ENCODE measurements around the gene PRR20B.
"Not testable (repeated sequence)": the region's sequence is repeated elsewhere in the genome, so short reads cannot be mapped to it uniquely, and the experiment has no call there.

The PRR20B gene

GRCh38 chr13:57147188-57147587 is at the start of gene PRR20B:
Gene PRR20B, plus strand, starts transcription at chr13:57147488. Its CDS starts 387 bp downstream, at chr13:57147875.
- DNase-seq (ENCODE audit: low read depth), result not testable (repeated sequence)

DNA sequence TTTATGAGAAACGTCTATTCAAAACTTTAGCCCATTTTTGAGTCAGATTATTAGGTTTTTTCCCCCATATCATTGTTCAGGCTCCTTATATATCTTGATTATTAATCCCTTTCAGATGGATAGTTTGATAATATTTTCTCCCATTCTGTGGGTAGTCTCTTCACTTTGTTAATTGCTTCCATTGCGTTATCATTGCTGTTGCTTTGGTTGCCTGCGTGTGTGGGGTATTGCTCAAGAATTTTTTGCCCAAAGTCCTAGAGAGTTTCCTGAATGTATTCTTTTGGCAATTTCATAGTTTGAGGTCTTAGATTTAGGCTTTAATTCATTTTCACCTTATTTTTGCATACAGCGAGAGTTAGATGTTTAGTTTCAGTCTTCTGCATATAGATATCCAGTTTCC is 32.3 kb upstream of the PRR20B start:
- DNase-seq (ENCODE audit: low read depth), result no peak

DNA sequence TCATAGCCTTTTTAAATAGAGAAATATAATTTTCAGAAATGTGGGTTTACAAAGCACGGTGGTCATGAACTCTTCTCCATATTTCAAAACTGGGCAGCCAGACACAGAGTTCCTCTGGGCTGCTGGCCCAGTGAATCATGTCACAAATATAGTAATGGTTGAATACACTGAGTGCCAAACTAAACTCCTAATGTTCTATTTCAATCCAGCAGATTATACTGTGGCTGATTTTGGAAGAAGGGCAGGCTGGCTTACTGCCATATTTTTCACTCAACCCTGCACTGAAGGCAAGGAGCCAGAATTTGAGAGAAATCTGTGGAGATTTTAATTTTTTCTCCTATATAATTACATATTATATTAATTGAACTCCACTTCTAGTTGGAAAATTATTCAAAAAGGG is 23.6 kb upstream of the PRR20B start:
- peak; percentile 12 for DNase-seq (ENCODE audit: low read depth)

DNA sequence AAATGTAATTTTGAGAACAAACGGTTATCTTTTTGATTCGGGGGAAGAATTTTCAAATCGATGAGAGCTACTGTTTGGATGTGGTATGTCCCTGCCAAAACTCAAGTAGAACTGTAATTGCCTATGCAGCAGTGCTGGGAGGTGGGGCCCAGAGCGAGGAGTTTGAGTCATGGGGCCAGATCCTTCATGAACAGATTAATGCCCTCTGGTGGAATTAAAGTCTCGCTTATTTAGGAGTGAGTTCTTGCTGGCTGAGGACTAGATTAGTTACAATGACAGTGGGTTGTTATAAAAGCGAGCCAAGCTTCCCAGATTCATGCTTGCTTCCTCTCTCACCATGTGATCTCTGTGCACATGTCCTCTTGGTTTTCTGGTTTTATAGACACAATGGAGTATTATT is 18.4 kb upstream of the PRR20B start:
- no peak for DNase-seq (ENCODE audit: low read depth)

GRCh38 chr13:57136093-57136492 is 11.2 kb upstream of the PRR20B start:
- DNase-seq (ENCODE audit: low read depth), result no peak

DNA sequence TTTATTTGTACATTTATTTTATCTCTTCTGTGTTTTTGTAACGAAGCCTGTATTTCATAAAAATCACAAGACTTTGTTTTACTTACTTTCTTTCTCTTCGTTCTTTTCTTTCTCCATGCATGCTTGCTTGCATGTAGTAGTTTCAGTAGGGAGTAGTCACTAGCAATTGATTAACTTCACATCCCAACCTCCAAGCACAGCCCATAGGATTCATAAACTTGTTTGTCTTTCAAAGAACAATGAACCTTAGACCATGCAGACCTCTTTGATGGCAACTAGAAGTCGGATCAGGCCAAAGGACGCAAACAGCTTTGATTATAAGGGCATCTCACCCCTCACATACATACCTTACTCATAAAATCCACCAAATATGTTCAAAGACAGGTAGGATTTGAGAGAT is 9.7 kb upstream of the PRR20B start:
- no peak for DNase-seq (ENCODE audit: low read depth)

DNA sequence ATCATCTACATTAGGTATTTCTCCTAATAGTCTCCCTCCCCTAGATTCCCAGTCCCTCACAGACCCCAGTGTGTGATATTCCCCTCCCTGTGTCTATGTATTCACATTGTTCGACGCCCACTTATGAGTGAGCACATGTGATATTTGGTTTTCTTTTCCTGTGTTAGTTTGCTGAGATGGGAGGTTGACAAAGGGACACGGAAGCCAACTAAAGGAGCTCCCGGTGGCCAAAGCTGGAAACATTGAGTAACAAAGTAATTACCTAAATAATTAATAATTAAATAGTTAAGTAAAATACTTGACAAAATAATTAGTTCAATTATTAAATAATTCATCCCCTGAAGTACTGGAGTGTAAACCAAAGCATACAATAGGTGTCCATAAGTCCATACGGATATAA is 8.3 kb upstream of the PRR20B start:
- no peak for DNase-seq (ENCODE audit: low read depth)

DNA sequence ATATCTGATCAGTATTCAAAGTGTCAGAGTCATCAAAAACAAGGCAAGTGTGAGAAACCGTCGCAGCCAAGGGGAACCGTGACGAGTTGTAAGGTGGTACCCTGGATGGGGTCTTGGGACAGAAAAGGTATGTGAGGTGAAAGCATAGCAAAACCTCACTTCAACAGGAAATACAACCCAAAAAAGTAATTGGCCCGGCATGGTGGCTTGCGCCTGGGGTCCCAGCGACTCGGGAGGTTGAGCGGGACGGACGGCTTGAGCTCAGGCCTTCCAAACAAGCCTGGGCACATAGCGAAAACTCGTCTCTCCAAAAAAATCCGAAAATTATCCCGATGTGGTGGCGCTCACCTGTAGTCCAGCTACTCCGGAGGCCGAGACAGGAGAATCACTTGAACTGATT is 7.5 kb upstream of the PRR20B start:
- DNase-seq (ENCODE audit: low read depth), result not testable (repeated sequence)

DNA sequence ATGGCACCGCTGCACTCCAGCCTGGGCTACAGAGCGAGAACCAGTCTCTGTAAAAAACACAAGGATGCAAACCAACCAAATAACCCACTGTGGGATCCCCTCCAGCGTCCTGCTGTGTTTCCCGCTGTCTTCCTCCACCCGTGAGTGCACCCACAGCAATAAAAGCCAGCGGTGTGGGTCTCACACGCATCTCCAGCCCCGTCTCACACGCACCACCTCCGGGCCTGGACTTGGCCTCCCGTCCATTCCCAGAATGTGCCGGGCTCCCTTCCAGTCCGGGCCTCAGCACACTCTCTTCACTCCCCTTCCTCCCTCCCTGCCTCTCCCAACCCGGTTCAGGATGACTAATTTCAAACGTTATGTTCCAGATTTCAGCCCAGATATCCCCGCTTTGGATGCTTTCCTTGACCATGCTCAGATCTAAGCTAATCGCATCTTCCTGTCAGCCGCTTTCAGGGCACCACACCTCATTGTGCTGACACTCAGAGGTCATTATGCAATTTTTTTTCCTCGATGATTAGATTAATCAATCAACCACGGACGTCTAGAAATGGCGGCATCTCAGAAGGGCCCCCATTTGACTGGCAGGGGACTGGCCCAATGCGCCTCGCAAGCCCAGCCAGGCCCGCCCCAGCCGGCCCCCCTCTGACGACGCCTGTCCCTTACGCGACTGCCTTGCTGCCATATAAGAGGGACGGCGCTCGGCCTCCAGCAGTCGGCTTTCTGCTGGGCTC is 6.9 kb upstream of the PRR20B start, which contains the start of gene PRR20A:
Gene PRR20A, plus strand, starts transcription at position 684 of the 734 bp plus-strand sequence. CDS start 387 bp downstream, outside the sequence.
- not testable (repeated sequence) for DNase-seq (ENCODE audit: low read depth)

DNA sequence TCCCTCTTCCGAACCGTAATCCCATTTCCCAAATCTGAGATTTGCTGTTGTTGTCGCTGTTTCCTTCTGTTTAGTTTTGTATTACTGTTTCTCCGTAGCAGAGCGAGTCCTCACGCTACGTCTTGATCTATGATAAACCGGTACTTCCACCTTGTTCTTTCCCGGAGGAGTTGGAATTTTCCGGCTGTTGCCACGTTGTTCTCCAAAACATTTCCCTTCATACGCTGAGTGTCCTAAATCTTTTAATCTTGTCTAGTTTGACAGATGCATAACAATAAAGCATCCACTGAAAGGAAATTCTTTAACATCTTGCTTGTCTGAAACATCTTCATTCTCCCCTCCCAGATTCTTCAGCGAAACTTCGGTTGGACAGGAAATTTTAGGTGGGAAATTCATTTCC is 818 bp downstream of the PRR20B start:
- not testable (repeated sequence) for DNase-seq (ENCODE audit: low read depth)

DNA sequence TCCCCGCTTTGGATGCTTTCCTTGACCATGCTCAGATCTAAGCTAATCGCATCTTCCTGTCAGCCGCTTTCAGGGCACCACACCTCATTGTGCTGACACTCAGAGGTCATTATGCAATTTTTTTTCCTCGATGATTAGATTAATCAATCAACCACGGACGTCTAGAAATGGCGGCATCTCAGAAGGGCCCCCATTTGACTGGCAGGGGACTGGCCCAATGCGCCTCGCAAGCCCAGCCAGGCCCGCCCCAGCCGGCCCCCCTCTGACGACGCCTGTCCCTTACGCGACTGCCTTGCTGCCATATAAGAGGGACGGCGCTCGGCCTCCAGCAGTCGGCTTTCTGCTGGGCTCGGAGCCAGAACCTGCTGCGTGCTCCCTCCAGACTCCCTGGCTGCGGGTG is 6.5 kb downstream of the PRR20B start, which contains the start of gene PRR20C:
Gene PRR20C, plus strand, starts transcription at position 301 of the 400 bp plus-strand sequence. CDS start 387 bp downstream, outside the sequence.
- not testable (repeated sequence) for DNase-seq (ENCODE audit: low read depth)

DNA sequence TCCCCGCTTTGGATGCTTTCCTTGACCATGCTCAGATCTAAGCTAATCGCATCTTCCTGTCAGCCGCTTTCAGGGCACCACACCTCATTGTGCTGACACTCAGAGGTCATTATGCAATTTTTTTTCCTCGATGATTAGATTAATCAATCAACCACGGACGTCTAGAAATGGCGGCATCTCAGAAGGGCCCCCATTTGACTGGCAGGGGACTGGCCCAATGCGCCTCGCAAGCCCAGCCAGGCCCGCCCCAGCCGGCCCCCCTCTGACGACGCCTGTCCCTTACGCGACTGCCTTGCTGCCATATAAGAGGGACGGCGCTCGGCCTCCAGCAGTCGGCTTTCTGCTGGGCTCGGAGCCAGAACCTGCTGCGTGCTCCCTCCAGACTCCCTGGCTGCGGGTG is 13.0 kb downstream of the PRR20B start, which contains the start of gene PRR20D:
Gene PRR20D, plus strand, starts transcription at position 301 of the 400 bp plus-strand sequence. CDS start 387 bp downstream, outside the sequence.
- not testable (repeated sequence) for DNase-seq (ENCODE audit: low read depth)

DNA sequence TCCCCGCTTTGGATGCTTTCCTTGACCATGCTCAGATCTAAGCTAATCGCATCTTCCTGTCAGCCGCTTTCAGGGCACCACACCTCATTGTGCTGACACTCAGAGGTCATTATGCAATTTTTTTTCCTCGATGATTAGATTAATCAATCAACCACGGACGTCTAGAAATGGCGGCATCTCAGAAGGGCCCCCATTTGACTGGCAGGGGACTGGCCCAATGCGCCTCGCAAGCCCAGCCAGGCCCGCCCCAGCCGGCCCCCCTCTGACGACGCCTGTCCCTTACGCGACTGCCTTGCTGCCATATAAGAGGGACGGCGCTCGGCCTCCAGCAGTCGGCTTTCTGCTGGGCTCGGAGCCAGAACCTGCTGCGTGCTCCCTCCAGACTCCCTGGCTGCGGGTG is 19.6 kb downstream of the PRR20B start, which contains the start of gene PRR20E:
Gene PRR20E, plus strand, starts transcription at position 301 of the 400 bp plus-strand sequence. CDS start 387 bp downstream, outside the sequence.
- DNase-seq (ENCODE audit: low read depth), result not testable (repeated sequence)

DNA sequence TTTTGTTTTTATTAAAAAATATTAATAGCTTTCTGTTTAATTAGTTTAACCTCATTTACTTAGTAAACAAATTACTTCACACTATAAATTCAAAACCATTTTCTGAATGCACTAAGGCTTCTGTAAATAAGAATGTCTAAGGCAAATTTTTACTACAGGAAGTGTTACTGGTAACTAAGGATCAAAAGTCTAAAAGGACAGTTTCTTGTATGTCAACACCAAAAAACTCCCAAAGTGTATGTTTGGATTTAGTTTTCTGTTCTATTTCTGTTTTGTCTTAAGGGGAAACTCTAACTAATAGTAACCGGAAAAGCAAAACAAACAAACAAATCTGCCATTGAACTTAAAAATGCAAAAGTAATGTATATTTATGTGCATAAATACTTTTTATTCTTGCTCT is 44.4 kb downstream of the PRR20B start:
- DNase-seq (ENCODE audit: low read depth), result no peak

All from fibroblast of the conjunctiva (primary cell).